Sciatic nerve (tissue), 2 donors: ENCODE data around the gene TUBE1. TPM values are rescaled to one million over a fixed set of nuclear protein-coding genes. Genes with fewer than 3 reads are reported as not detected.

ENCODE experiments used
- ATAC-seq: fragments of 200-7000 bp; cut with Tn5 transposase; one replicate; pipeline ENCODE4 v1.9.1; 2020; ENCODE audit warnings: mild to moderate bottlenecking, moderate library complexity
- DNase-seq: peaks from one replicate; pipeline ENCODE4 v3.0.0-alpha.2; 2020; ENCODE audit warnings: low spot score
- intact Hi-C: fragments of 100-400 bp; cut with DNase I; formaldehyde crosslinking; loops from one replicate; pipeline ENCODE4 v1.14.2; 2022
- total RNA-seq: library from RNA; stranded (reverse); fragmentation: NEBNext Ultra II Directional; extraction: Animal tissue kit (Norgen Biotek cat#: 25700); gene quantifications from one replicate; pipeline ENCODE4 v1.2.1, GENCODE V29; 2021
- donor health status: DM: no; HTN: no; CAD: no.
- donor health status: DM: no; HTN: no; CAD: no.

The TUBE1 gene
- total RNA-seq, 1 donor from 2014 or later, result 30.0 TPM

DNA sequence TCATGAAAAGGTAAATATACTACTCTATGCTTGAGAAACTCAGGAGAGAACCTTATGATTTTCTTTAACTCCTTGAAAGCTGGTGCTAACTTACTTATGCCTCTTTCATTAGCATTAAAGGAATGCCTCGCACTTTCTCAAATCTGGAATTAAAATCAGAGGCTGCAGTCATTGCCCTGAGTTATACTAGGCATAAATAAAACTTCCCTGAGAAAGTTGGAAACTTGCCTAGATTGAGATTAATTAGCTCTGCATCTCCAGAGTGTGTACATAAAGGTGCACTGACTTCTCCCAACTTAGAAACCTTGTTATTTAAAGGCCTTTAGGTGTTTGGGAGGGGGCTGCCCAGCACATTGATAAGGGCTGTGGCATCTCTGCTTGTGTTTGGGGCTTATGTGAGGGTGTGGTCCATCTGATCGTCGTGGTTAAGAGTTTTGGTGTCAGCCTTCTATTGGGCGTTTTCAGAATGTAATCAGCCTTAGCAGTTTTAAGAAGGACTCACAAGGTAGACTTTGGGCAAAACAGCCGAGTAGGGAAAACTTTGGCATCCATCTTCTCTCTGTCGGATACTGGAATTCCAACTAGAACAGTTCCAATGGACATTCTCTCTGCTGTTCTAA is 65.5 kb downstream of the TUBE1 start:
- ATAC-seq, result no peak
- DNase-seq, result no peak
- intact Hi-C loops, result no loop called here

Other genes with a start within 250 kb of the TUBE1 start
- 173 TPM for gene FYN, start 214.0 kb downstream of the TUBE1 start, total RNA-seq
- 0.18 TPM for gene CCN6, start 33.4 kb downstream of the TUBE1 start, total RNA-seq
- gene FAM229B, start 109 bp upstream of the TUBE1 start, total RNA-seq, result 42.4 TPM
- gene LAMA4, start 167.1 kb upstream of the TUBE1 start, total RNA-seq, result 332 TPM